Measurements from ENCODE around the gene ADARB1.

- TF ChIP-seq GATAD2A (IDR thresholded peaks at IDR 0.05) (no peak), ATF6 (CRISPR knock-in tag; IDR thresholded peaks at IDR 0.05) (no peak), EGR1 (conservative IDR thresholded peaks at IDR 0.05) (no peak), TRIM24 (IDR thresholded peaks at IDR 0.05) (no peak), FOXP4 (CRISPR knock-in tag; IDR thresholded peaks at IDR 0.05; ENCODE audit: borderline replicate concordance) (no peak), CTCF (IDR thresholded peaks at IDR 0.05 in 2 of 3, conservative IDR thresholded peaks at IDR 0.05 in 1 of 3; ENCODE audit: insufficient read depth in 2 of 3, low read depth in 1 of 3, low read length in 3 of 3) (no peak), ZNF644 (tag; IDR thresholded peaks at IDR 0.05; ENCODE audit: low read depth) (no peak), TCF7L2 (IDR thresholded peaks at IDR 0.05; ENCODE audit: low read depth, low read length) (no peak), SMARCC2 (IDR thresholded peaks at IDR 0.05; ENCODE audit: low read depth) (no peak), HIVEP1 (CRISPR knock-in tag; IDR thresholded peaks at IDR 0.05) (no peak), SRSF9 (IDR thresholded peaks at IDR 0.05; ENCODE audit: borderline replicate concordance, low read depth, low read length) (no peak), FOXA3 (CRISPR knock-in tag; conservative IDR thresholded peaks at IDR 0.05 in 1 of 2, IDR thresholded peaks at IDR 0.05 in 1 of 2) (no peak), ZNF740 (CRISPR knock-in tag; IDR thresholded peaks at IDR 0.05) (no peak), ZNF740 (tag; IDR thresholded peaks at IDR 0.05) (no peak), HDGF (IDR thresholded peaks at IDR 0.05) (no peak)
Measured at GRCh38 chr21:45030682-45031570, 43.5 kb upstream of the ADARB1 start.

Data from K562 (cell line).